BJ (cell line): Measurements from ENCODE around the gene LARP1. TPM values are rescaled to one million over a fixed set of nuclear protein-coding genes. Genes with fewer than 3 reads are reported as not detected.

Experiments used
- CTCF ChIA-PET: fragments of 350-600 bp; formaldehyde crosslinking; extraction: SDS; loops from one replicate; lab custom pipeline; 2021; ENCODE audit warnings: antibody characterized with exemption, inconsistent platforms; lab: Yijun Ruan, JAX
- POLR2A ChIA-PET: fragments of 300-600 bp; sonication (Branson Sonifier 250); formaldehyde crosslinking; extraction: SDS; loops from one replicate; lab custom pipeline; 2021; ENCODE audit warnings: antibody characterized with exemption; lab: Charles Lee
- DNase-seq: peaks from one replicate; pipeline ENCODE4 v3.0.0-alpha.2; 2011; ENCODE audit warnings: low read depth
- H3K27me3 ChIP-seq: 2 replicates; pipeline ENCODE4 v1.6.0; 2011; ENCODE audit warnings: low read length; ENCODE audit not compliant: control insufficient read depth, insufficient read depth
- H3K36me3 ChIP-seq: 2 replicates; pipeline ENCODE4 v1.5.1; 2011; ENCODE audit warnings: low read length; ENCODE audit not compliant: control insufficient read depth, insufficient read depth
- H3K4me3 ChIP-seq: 2 replicates; pipeline ENCODE4 v1.5.1; 2011; ENCODE audit warnings: low read depth, mild to moderate bottlenecking, control low read depth, low read length
- CTCF ChIP-seq: IDR thresholded peaks from 2 replicates; pipeline ENCODE4 v1.5.1; 2011; ENCODE audit warnings: low read depth, mild to moderate bottlenecking, control low read depth, inconsistent platforms, low read length, moderate library complexity; ENCODE audit not compliant: insufficient read depth
- polyA plus RNA-seq: library from polyadenylated mRNA; depleted of rRNA; stranded (reverse); fragments of >200 nt; gene quantifications from 2 replicates; pipeline ENCODE4 v1.2.3, GENCODE V29; 2011

Gene LARP1
- polyA plus RNA-seq, 1 experiment: 59.0 TPM

GRCh38 chr5:154778534-154778933 is 23.4 kb downstream of the LARP1 start:
- POLR2A ChIA-PET: no interaction called here
- no peak for DNase-seq
- TF ChIP-seq CTCF: no peak

GRCh38 chr5:154779105-154779504 is 23.9 kb downstream of the LARP1 start:
- peak; percentile 54 for DNase-seq
- TF ChIP-seq CTCF: no peak
- H3K4me3 ChIP-seq: no peak overlapping the region
- ChIA-PET CTCF (no interaction called here), POLR2A (no interaction called here)
- H3K36me3 ChIP-seq: peaks cover under 1% of the 10 kb centered on the region; the same call in 1 of the 2 replicates
- no peaks in the 10 kb centered on the region for H3K27me3 ChIP-seq

More at GRCh38 chr5:154778534-154778933, 23.4 kb downstream of the LARP1 start:
- peaks cover 1% of the 10 kb centered on the region; the same call in 1 of the 2 replicates for H3K36me3 ChIP-seq
- CTCF ChIA-PET: no interaction called here
- H3K4me3 ChIP-seq: no peak overlapping the region
- no peaks in the 10 kb centered on the region for H3K27me3 ChIP-seq

- no peaks in the 10 kb centered on the region; the same call in 1 of the 2 replicates for H3K36me3 ChIP-seq
- TF ChIP-seq CTCF: no peak
- DNase-seq: no peak
- no peaks in the 10 kb centered on the region for H3K27me3 ChIP-seq
- ChIA-PET POLR2A (no interaction called here), CTCF (no interaction called here)
- H3K4me3 ChIP-seq: no peak overlapping the region
Observed at GRCh38 chr5:154780128-154780527, 25.0 kb downstream of the LARP1 start.

GRCh38 chr5:154782326-154782725 is 27.1 kb downstream of the LARP1 start:
- DNase-seq: no peak
- no peak for TF ChIP-seq CTCF
- Histone ChIP-seq H3K27me3 (no peaks in the 10 kb centered on the region), H3K36me3 (no peaks in the 10 kb centered on the region; the same call in 1 of the 2 replicates), H3K4me3 (no peak overlapping the region)
- ChIA-PET POLR2A (no interaction called here), CTCF (interaction anchor here (1.2 kb wide), 1 partner anchor 17 kb away, joined by 4 read pairs; no protein-coding TSS in a partner anchor)

- TF ChIP-seq CTCF: no peak
- DNase-seq: no peak
- H3K36me3 ChIP-seq: no peaks in the 10 kb centered on the region; the same call in 1 of the 2 replicates
- CTCF ChIA-PET: interaction anchor here (1.2 kb wide), 1 partner anchor 17 kb away, joined by 4 read pairs; no protein-coding TSS in a partner anchor
- no peak overlapping the region for H3K4me3 ChIP-seq
- POLR2A ChIA-PET: no interaction called here
- no peaks in the 10 kb centered on the region for H3K27me3 ChIP-seq
Observed at GRCh38 chr5:154782812-154783592, 27.8 kb downstream of the LARP1 start.
